K562 (cell line): ENCODE measurements around the gene ADAMTS2. TPM values are rescaled to one million over a fixed set of nuclear protein-coding genes. Genes with fewer than 3 reads are reported as not detected.

ENCODE experiments used
- ATAC-seq: fragments of 200-7000 bp; cut with Tn5 transposase; 3 replicates; pipeline ENCODE4 v1.9.1; 2020; ENCODE audit warnings: moderate library complexity
- BruUV-seq: library from RNA; stranded (reverse); fragments of 400-500 nt; replicated peaks from 2 replicates; lab custom pipeline; 2021; lab: Mats Ljungman, UMichigan
- CTCF ChIA-PET: fragments of 300-600 bp; formaldehyde crosslinking; extraction: SDS; loops from one replicate; lab custom pipeline; 2021; ENCODE audit warnings: low intra/inter-chr PET ratio; lab: Yijun Ruan, JAX
- POLR2A ChIA-PET: fragments of 300-600, 350-650 bp; sonication (Branson Sonifier 250); formaldehyde crosslinking; extraction: SDS; loops from one replicate; lab custom pipeline; 2021; ENCODE audit warnings: antibody characterized with exemption, inconsistent platforms; lab: Yijun Ruan, JAX
- DNase-seq, 4 experiments: peaks; one replicate each; pipeline versions ENCODE4 v3.0.0 to v3.0.0-alpha.2; 2011 to 2018; ENCODE audit warnings: low spot score in 3 of 4, mixed read lengths in 3 of 4; ENCODE audit errors: extremely low read depth in 1 of 4
- FAIRE-seq: peaks from 2 replicates; lab custom pipeline; 2011; peaks lifted over from hg19 to GRCh38; lab: Jason Lieb, UNC
- H2AFZ ChIP-seq: 2 replicates; pipeline ENCODE4 v1.6.0; 2011; ENCODE audit warnings: low read depth, low read length, control low read depth, inconsistent platforms
- H3K27ac ChIP-seq: fragments of 200-600 bp; 3 replicates; pipeline ENCODE4 v1.8.0; 2011; ENCODE audit warnings: low read depth, mild to moderate bottlenecking, control low read depth, inconsistent platforms, low read length, moderate library complexity, mixed read lengths; ENCODE audit errors: extremely low read depth
- H3K27me3 ChIP-seq, 2 experiments: fragments of 300-600 bp in 1 of 2; 2 replicates in 1 of 2; 3 replicates in 1 of 2; pipeline versions ENCODE4 v1.6.0 to v1.8.0; 2011; ENCODE audit warnings: inconsistent platforms in 2 of 2, low read length in 2 of 2, mild to moderate bottlenecking in 1 of 2, mixed read lengths in 1 of 2, moderate library complexity in 1 of 2; ENCODE audit not compliant: control insufficient read depth in 2 of 2, insufficient read depth in 2 of 2
- H3K36me3 ChIP-seq: fragments of 300-600 bp; 3 replicates; pipeline ENCODE4 v1.8.0; 2011; ENCODE audit warnings: mild to moderate bottlenecking, low read length, inconsistent platforms; ENCODE audit not compliant: control insufficient read depth, insufficient read depth
- H3K4me1 ChIP-seq, 2 experiments: fragments of 200-600 bp in 1 of 2; replicated peaks in 1 of 2; 2 replicates in 1 of 2; 3 replicates in 1 of 2; pipeline versions ENCODE4 v1.5.1 to v1.8.0; 2011; ENCODE audit warnings: inconsistent platforms in 2 of 2, low read length in 2 of 2, mild to moderate bottlenecking in 1 of 2, mixed read lengths in 1 of 2, moderate library complexity in 1 of 2; ENCODE audit not compliant: control insufficient read depth in 2 of 2, insufficient read depth in 2 of 2
- H3K4me2 ChIP-seq: 2 replicates; pipeline ENCODE4 v1.6.1; 2011; ENCODE audit warnings: low read length, control low read depth, inconsistent platforms, mixed read lengths; ENCODE audit not compliant: insufficient read depth
- H3K4me3 ChIP-seq: fragments of 200-600 bp; sonication (generic), shearing (Covaris generic); 2 replicates; pipeline ENCODE4 v1.5.1; 2016; ENCODE audit warnings: control low read depth, inconsistent platforms
- H3K79me2 ChIP-seq: fragments of 200-600 bp; 3 replicates; pipeline ENCODE4 v1.8.0; 2011; ENCODE audit warnings: low read length, inconsistent platforms; ENCODE audit not compliant: control insufficient read depth, insufficient read depth
- H3K9ac ChIP-seq, 2 experiments: 2 replicates each; pipeline versions ENCODE4 v1.6.0 to v1.6.1; 2011; ENCODE audit warnings: low read depth in 2 of 2, low read length in 2 of 2, control low read depth in 1 of 2, inconsistent platforms in 1 of 2, mild to moderate bottlenecking in 1 of 2, mixed read lengths in 1 of 2; ENCODE audit not compliant: insufficient read depth in 1 of 2
- H3K9me1 ChIP-seq: one replicate; pipeline ENCODE4 v1.6.0; 2011; ENCODE audit warnings: inconsistent platforms, mild to moderate bottlenecking, low read length, moderate library complexity; ENCODE audit not compliant: control insufficient read depth, insufficient read depth
- H3K9me3 ChIP-seq: replicated peaks from 2 replicates; pipeline ENCODE4 v1.5.1; 2011; ENCODE audit warnings: low read depth, low read length, inconsistent platforms; ENCODE audit not compliant: control insufficient read depth, insufficient read depth
- H4K20me1 ChIP-seq: replicated peaks from 2 replicates; pipeline ENCODE4 v1.6.1; 2011; ENCODE audit warnings: low read length, inconsistent platforms, mixed read lengths; ENCODE audit not compliant: control insufficient read depth, insufficient read depth
- BHLHE40 ChIP-seq: IDR thresholded peaks from 2 replicates; pipeline ENCODE4 v1.6.1; 2011; ENCODE audit warnings: low read length, improper control_type of control experiment
- FOXA1 ChIP-seq: fragments of 450-650 bp; IDR thresholded peaks from 2 replicates; pipeline ENCODE4 v1.6.1; 2016; ENCODE audit warnings: mild to moderate bottlenecking, borderline replicate concordance
- HNRNPUL1 ChIP-seq: fragments of 200-400 bp; formaldehyde crosslinking; IDR thresholded peaks from 2 replicates; pipeline ENCODE4 v1.6.1; 2017; ENCODE audit warnings: low read length
- KDM4B ChIP-seq, 2 experiments: fragments of 450-650 bp in 1 of 2; sonication (generic) in 1 of 2; IDR thresholded peaks; 2 replicates each; pipeline ENCODE4 v1.6.1; 2016 to 2017; ENCODE audit warnings: borderline replicate concordance in 2 of 2, antibody characterized with exemption in 1 of 2, low read depth in 1 of 2, mild to moderate bottlenecking in 1 of 2
- MBD2 ChIP-seq: sonication (generic); IDR thresholded peaks from 2 replicates; pipeline ENCODE4 v1.6.1; 2016; ENCODE audit warnings: low read depth, borderline replicate concordance
- TAF7 ChIP-seq: fragments of 450-650 bp; IDR thresholded peaks from 2 replicates; pipeline ENCODE4 v1.6.1; 2016; ENCODE audit warnings: missing genetic modification characterization, missing compliant biosample characterization
- WGBS: fragments of 100-300 bp; shearing (Covaris generic); methylation state at CpG from one replicate; pipeline ENCODE4 v1.1.6; 2016; ENCODE audit warnings: low coverage, mixed read lengths; ENCODE audit not compliant: insufficient coverage; ENCODE audit errors: missing lambda C conversion rate; 5-methylcytosine and 5-hydroxymethylcytosine counted together
- in situ Hi-C: fragments of 300-500 bp; cut with MboI; formaldehyde crosslinking; loops from 4 replicates; pipeline ENCODE4 v1.15.0; 2018; ENCODE audit warnings: inconsistent platforms, mixed read lengths
- intact Hi-C: fragments of 100-400 bp; cut with micrococcal nuclease; formaldehyde crosslinking; loops from 2 replicates; pipeline ENCODE4 v1.14.2; 2022
- polyA plus RNA-seq, 8 experiments: library from polyadenylated mRNA; depleted of rRNA in 4 of 8; stranded (reverse) in 5 of 8; unstranded in 3 of 8; fragments of >200 nt; fragmentation: Nextera tagmentation in 2 of 8; fragmentation: Illumina TruSeq in 1 of 8; extraction: Ambion mirVana in 2 of 8; extraction: Trizol in 1 of 8; gene quantifications; 2 replicates each; pipeline versions ENCODE4 v1.2.1 to v1.2.3, GENCODE V29; 2011 to 2014; ENCODE audit warnings: inconsistent platforms in 1 of 8, missing spikeins in 1 of 8
- total RNA-seq, 7 experiments: library from RNA; depleted of rRNA in 6 of 7; stranded (reverse); fragments of >200 nt in 6 of 7; fragmentation: Illumina TruSeq in 2 of 7; extraction: Trizol in 2 of 7; gene quantifications; 2 replicates each; pipeline versions ENCODE4 v1.2.1 to v1.2.3, GENCODE V29; 2011 to 2021; ENCODE audit warnings: low replicate concordance in 1 of 7
- TF ChIP-seq, protein P1 (sequence below): IDR thresholded peaks from 3 replicates; pipeline ENCODE4 v1.6.1; 2011; ENCODE audit warnings: borderline replicate concordance, mild to moderate bottlenecking, moderate library complexity; ENCODE audit not compliant: insufficient read length; ENCODE audit errors: extremely low read depth

ADAMTS2 gene
- total and polyA plus RNA-seq, 9 of the 15 experiments (the other 6 are each of a cell fraction or from before 2014, with no cell fraction given): not detected

DNA sequence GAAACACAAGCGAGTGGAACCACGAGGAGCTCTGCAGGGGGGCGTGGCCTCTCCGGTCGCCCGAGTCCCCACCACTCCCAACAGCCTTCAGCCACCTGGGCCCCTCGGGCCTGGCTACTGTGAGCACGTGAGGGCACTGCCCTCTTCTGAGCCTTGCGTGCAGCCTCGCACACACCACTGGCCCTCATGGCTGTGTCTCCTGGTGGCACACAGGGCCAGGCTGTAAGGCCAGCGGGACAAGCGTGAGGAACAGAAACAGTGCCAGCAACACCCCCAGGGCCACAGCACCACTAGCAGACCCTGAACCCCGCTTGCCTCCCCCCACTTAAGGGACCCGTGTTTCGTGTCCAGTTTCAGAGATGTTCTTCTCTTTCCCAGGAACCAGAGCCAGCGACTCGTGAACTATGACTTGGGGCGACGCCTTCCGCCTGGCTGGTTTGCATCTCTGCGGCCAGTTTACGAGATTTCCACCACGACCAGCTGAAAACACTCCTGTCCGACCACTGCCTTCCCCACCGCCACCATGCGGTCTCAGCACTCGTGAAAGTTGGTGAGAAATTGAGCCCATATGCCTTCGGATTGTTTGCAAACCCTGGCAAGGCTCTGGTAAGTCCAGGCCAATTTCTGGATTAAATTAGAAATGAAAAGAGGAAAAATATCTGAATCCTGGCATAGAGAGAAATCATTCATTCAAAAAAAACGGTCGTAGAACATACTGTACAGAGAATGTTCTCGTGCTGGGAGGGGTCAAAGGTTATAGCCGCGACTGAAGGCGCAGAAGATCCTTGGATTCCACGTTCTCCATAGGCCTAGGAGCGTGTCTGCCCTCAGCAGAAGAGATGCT is 149.5 kb downstream of the ADAMTS2 start:
- 7% methylated on average over 36 of the region's 36 CpGs for WGBS
- no peak overlapping the region for H3K9ac ChIP-seq
- CTCF ChIA-PET: interaction anchor here (0.6 kb wide), 1 partner anchor 1219 kb away, joined by 3 read pairs; no protein-coding TSS in a partner anchor
- in situ Hi-C loops: no loop called here
- no peaks in the 10 kb centered on the region for H4K20me1 ChIP-seq
- no peak overlapping the region for H3K27ac ChIP-seq
- no peaks in the 10 kb centered on the region for H3K9me1 ChIP-seq
- TF ChIP-seq TAF7 (tag): no peak
- no peak for TF ChIP-seq MBD2
- no peak for TF ChIP-seq FOXA1
- TF ChIP-seq, protein P1, sequence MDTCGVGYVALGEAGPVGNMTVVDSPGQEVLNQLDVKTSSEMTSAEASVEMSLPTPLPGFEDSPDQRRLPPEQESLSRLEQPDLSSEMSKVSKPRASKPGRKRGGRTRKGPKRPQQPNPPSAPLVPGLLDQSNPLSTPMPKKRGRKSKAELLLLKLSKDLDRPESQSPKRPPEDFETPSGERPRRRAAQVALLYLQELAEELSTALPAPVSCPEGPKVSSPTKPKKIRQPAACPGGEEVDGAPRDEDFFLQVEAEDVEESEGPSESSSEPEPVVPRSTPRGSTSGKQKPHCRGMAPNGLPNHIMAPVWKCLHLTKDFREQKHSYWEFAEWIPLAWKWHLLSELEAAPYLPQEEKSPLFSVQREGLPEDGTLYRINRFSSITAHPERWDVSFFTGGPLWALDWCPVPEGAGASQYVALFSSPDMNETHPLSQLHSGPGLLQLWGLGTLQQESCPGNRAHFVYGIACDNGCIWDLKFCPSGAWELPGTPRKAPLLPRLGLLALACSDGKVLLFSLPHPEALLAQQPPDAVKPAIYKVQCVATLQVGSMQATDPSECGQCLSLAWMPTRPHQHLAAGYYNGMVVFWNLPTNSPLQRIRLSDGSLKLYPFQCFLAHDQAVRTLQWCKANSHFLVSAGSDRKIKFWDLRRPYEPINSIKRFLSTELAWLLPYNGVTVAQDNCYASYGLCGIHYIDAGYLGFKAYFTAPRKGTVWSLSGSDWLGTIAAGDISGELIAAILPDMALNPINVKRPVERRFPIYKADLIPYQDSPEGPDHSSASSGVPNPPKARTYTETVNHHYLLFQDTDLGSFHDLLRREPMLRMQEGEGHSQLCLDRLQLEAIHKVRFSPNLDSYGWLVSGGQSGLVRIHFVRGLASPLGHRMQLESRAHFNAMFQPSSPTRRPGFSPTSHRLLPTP: no peak
- no peak for TF ChIP-seq HNRNPUL1
- no peak for TF ChIP-seq BHLHE40
- TF ChIP-seq KDM4B (IDR thresholded peaks at IDR 0.05; ENCODE audit: borderline replicate concordance in 2 of 2, low read depth in 1 of 2): no peak
- TF ChIP-seq, all 486 proteins: peak for 0
- H3K4me1 ChIP-seq: peaks cover 0 to 4% of the 10 kb centered on the region in 2 experiments; a peak in 1 of 5 replicates
- no peak for FAIRE-seq
- no peaks in the 10 kb centered on the region for H3K9me3 ChIP-seq
- no peak overlapping the region for H3K4me3 ChIP-seq
- intact Hi-C loops: no loop called here
- POLR2A ChIA-PET: no interaction called here
- no peaks in the 10 kb centered on the region for H3K36me3 ChIP-seq
- BruUV-seq: no TSS peak
- H3K79me2 ChIP-seq: no peaks in the 10 kb centered on the region
- DNase-seq: no peak
- ATAC-seq: no peak
- no peak overlapping the region for H3K4me2 ChIP-seq
- H3K27me3 ChIP-seq: peaks cover 3 to 75% of the 10 kb centered on the region in 2 experiments
- H2AFZ ChIP-seq: no peak overlapping the region
